ENCODE measurements around the gene DUSP9. TPM values are rescaled to one million over a fixed set of nuclear protein-coding genes. Genes with fewer than 3 reads are reported as not detected.
"Not testable (repeated sequence)": the region's sequence is repeated elsewhere in the genome, so short reads cannot be mapped to it uniquely, and the experiment has no call there.

Gene DUSP9
- total RNA-seq, 2 experiments from 2014 or later, result 0.09 TPM; not detected in 1

- H3K4me3 Mint-ChIP-seq; CTCF ChIA-PET; ATAC-seq; H3K27ac Mint-ChIP-seq; DNase-seq; H3K4me1 Mint-ChIP-seq; H3K36me3 Mint-ChIP-seq; H3K9me3 Mint-ChIP-seq (ENCODE audit: low read depth); H3K27me3 Mint-ChIP-seq: not testable (repeated sequence)
Observed at GRCh38 chrX:153694256-153694655, 47.3 kb downstream of the DUSP9 start.

DNA sequence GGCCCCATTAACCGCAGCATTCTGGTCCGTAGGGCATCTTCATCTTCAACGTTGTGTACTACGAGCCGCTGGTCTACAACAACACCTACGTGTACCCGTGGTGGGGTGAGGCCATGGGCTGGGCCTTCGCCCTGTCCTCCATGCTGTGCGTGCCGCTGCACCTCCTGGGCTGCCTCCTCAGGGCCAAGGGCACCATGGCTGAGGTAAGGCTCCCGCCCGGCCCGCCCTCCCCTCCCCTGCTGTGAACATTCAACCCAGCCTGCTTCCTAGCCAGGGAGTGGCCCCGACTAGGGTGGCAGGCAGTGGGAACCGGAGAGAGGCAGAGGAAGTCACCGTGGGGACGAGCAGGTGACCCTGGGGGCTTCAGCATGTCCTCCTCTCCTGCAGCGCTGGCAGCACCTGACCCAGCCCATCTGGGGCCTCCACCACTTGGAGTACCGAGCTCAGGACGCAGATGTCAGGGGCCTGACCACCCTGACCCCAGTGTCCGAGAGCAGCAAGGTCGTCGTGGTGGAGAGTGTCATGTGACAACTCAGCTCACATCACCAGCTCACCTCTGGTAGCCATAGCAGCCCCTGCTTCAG, 47.8 kb downstream of the DUSP9 start:
- Mint-ChIP-seq H3K36me3 (peaks cover 5% of the 10 kb centered on the region), H3K27ac (no peak overlapping the region), H3K4me3 (no peak overlapping the region), H3K27me3 (peaks cover 2% of the 10 kb centered on the region), H3K9me3 (ENCODE audit: low read depth) (no peaks in the 10 kb centered on the region), H3K4me1 (no peaks in the 10 kb centered on the region)
- DNase-seq (no peak), ATAC-seq (no peak)
- CTCF ChIA-PET, result no interaction called here

DNA sequence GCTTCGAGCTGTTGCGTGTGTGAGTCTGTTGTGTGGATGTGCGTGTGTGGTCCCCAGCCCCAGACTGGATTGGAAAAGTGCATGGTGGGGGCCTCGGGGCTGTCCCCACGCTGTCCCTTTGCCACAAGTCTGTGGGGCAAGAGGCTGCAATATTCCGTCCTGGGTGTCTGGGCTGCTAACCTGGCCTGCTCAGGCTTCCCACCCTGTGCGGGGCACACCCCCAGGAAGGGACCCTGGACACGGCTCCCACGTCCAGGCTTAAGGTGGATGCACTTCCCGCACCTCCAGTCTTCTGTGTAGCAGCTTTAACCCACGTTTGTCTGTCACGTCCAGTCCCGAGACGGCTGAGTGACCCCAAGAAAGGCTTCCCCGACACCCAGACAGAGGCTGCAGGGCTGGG, 49.1 kb downstream of the DUSP9 start:
- ATAC-seq (no peak), DNase-seq (no peak)
- peaks cover 5% of the 10 kb centered on the region for H3K36me3 Mint-ChIP-seq
- no peaks in the 10 kb centered on the region for H3K27me3 Mint-ChIP-seq
- H3K4me1 Mint-ChIP-seq, result no peaks in the 10 kb centered on the region
- no peak overlapping the region for H3K27ac Mint-ChIP-seq
- H3K9me3 Mint-ChIP-seq (ENCODE audit: low read depth), result no peaks in the 10 kb centered on the region
- CTCF ChIA-PET, result interaction anchor here (0.9 kb wide), 1 partner anchor 12 kb away, joined by 3 read pairs; no protein-coding TSS in a partner anchor
- no peak overlapping the region for H3K4me3 Mint-ChIP-seq

GRCh38 chrX:153696538-153696937, 49.5 kb downstream of the DUSP9 start:
- not testable (repeated sequence) for H3K27me3 Mint-ChIP-seq; H3K36me3 Mint-ChIP-seq; H3K4me3 Mint-ChIP-seq; H3K9me3 Mint-ChIP-seq (ENCODE audit: low read depth); DNase-seq; ATAC-seq; H3K27ac Mint-ChIP-seq; H3K4me1 Mint-ChIP-seq
- CTCF ChIA-PET, result interaction anchor here (0.9 kb wide), 1 partner anchor 11 kb away, joined by 3 read pairs; no protein-coding TSS in a partner anchor

DNA sequence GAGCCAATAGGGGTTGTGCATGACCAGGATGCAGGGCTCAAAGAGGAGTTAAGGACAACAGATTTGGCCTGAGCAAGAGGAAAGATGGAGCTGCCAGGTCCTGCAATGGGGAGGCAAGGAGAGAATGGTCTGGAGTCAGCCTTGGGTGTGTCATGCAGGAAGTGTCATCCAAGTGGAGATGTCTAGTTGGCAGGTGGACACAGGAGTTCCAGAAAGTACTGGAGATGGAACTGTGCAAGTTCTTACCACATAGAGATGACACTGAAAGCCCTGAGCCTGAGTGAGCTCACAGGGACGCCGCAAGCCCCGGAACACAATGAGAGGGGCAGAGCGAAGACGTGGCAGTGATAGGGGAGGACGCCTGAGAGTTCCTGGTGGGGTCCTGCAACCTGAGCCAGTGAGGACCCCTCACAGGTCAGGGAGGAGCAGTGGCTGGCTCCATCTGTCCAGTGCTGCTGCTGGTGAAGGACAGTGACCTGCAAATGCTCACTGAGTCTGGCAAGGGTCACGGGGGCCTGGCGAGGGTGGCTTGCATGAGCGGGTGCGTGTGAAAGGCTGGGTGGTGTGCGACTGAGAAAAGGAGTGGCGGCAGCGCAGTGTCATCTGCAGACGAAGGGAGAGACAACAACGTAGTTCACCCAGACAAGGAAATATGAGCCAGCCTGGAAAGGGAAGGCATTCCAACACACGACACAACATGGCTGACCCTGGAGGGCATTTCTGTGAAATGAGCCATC, 50.2 kb downstream of the DUSP9 start:
- DNase-seq; H3K27ac Mint-ChIP-seq; H3K27me3 Mint-ChIP-seq; H3K4me1 Mint-ChIP-seq; H3K36me3 Mint-ChIP-seq; ATAC-seq; H3K4me3 Mint-ChIP-seq; CTCF ChIA-PET; H3K9me3 Mint-ChIP-seq (ENCODE audit: low read depth): not testable (repeated sequence)

- Mint-ChIP-seq H3K27ac (no peak overlapping the region), H3K4me1 (no peaks in the 10 kb centered on the region), H3K9me3 (ENCODE audit: low read depth) (no peaks in the 10 kb centered on the region), H3K4me3 (no peak overlapping the region), H3K36me3 (peaks cover 5% of the 10 kb centered on the region), H3K27me3 (no peaks in the 10 kb centered on the region)
- CTCF ChIA-PET, result no interaction called here
- ATAC-seq (no peak), DNase-seq (no peak)
Observed at GRCh38 chrX:153697924-153698865, 51.2 kb downstream of the DUSP9 start.

GRCh38 chrX:153699210-153699783, 52.3 kb downstream of the DUSP9 start:
- H3K4me3 Mint-ChIP-seq; H3K27me3 Mint-ChIP-seq; H3K9me3 Mint-ChIP-seq (ENCODE audit: low read depth); H3K36me3 Mint-ChIP-seq; CTCF ChIA-PET; DNase-seq; H3K27ac Mint-ChIP-seq; ATAC-seq; H3K4me1 Mint-ChIP-seq: not testable (repeated sequence)

GRCh38 chrX:153699784-153700371, 52.9 kb downstream of the DUSP9 start:
- DNase-seq; H3K4me3 Mint-ChIP-seq; H3K27me3 Mint-ChIP-seq; H3K36me3 Mint-ChIP-seq; H3K27ac Mint-ChIP-seq; ATAC-seq; CTCF ChIA-PET; H3K9me3 Mint-ChIP-seq (ENCODE audit: low read depth); H3K4me1 Mint-ChIP-seq: not testable (repeated sequence)

GRCh38 chrX:153700376-153700945, 53.5 kb downstream of the DUSP9 start:
- H3K27me3 Mint-ChIP-seq, result no peaks in the 10 kb centered on the region
- CTCF ChIA-PET, result no interaction called here
- DNase-seq, result no peak
- no peaks in the 10 kb centered on the region for H3K9me3 Mint-ChIP-seq (ENCODE audit: low read depth)
- H3K4me3 Mint-ChIP-seq, result no peak overlapping the region
- H3K4me1 Mint-ChIP-seq, result no peaks in the 10 kb centered on the region
- ATAC-seq, result no peak
- no peak overlapping the region for H3K27ac Mint-ChIP-seq
- H3K36me3 Mint-ChIP-seq, result peaks cover 5% of the 10 kb centered on the region

Other genes with a start within 250 kb of the DUSP9 start
- gene PNMA6E, start 245.9 kb upstream of the DUSP9 start, total RNA-seq, result not detected
- gene ZFP92, start 235.7 kb upstream of the DUSP9 start, total RNA-seq, result 1 to 10 TPM; 1.7 to 2.2 TPM
- 1 to 10 TPM; 1.8 to 2.0 TPM for gene TREX2, start 201.1 kb upstream of the DUSP9 start, total RNA-seq
- 10 to 100 TPM; 54.4 to 56.3 TPM for gene HAUS7, start 176.6 kb upstream of the DUSP9 start, total RNA-seq
- not detected for gene BGN, start 152.2 kb upstream of the DUSP9 start, total RNA-seq
- gene ATP2B3, start 129.6 kb upstream of the DUSP9 start, total RNA-seq, result not detected
- gene CCNQ, start 48.1 kb upstream of the DUSP9 start, total RNA-seq, result 10 to 100 TPM; 17.5 to 24.7 TPM
- gene PNCK, start 26.6 kb downstream of the DUSP9 start, total RNA-seq, result not detected
- gene SLC6A8, start 40.7 kb downstream of the DUSP9 start, total RNA-seq, result 1 to 10 TPM in 1 of 2 experiments, under 1 TPM in 1; 0.93 to 1.1 TPM
- gene BCAP31, start 77.2 kb downstream of the DUSP9 start, total RNA-seq, result 100 to 1,000 TPM; 137 to 148 TPM
- gene ABCD1, start 77.7 kb downstream of the DUSP9 start, total RNA-seq, result 10 to 100 TPM; 10.7 to 18.3 TPM
- gene PLXNB3, start 117.0 kb downstream of the DUSP9 start, total RNA-seq, result under 1 TPM; 0.42 to 0.50 TPM
- not detected for gene SRPK3, start 133.8 kb downstream of the DUSP9 start, total RNA-seq
- 10 to 100 TPM; 69.4 to 72.0 TPM for gene IDH3G, start 147.2 kb downstream of the DUSP9 start, total RNA-seq
- gene SSR4, start 147.5 kb downstream of the DUSP9 start, total RNA-seq, result 100 to 1,000 TPM; 190 to 191 TPM
- under 1 TPM; 0.07 to 0.12 TPM for gene PDZD4, start 183.3 kb downstream of the DUSP9 start, total RNA-seq
- 1 to 10 TPM; 3.6 to 4.9 TPM for gene L1CAM, start 239.0 kb downstream of the DUSP9 start, total RNA-seq